Choroid plexus epithelial cell (primary cell): ENCODE data around the gene MAEA.
"Not testable (repeated sequence)": the region's sequence is repeated elsewhere in the genome, so short reads cannot be mapped to it uniquely, and the experiment has no call there.

Experiments used
- DNase-seq: peaks from one replicate; pipeline ENCODE4 v3.0.0-alpha.2; 2010; ENCODE audit warnings: low read depth
- H3K4me3 ChIP-seq: 2 replicates; pipeline ENCODE4 v1.5.1; 2011; ENCODE audit warnings: low read depth, mild to moderate bottlenecking, control low read depth, low read length, moderate library complexity
- TF ChIP-seq, protein P1 (sequence below): conservative IDR thresholded peaks from 2 replicates; pipeline ENCODE4 v1.5.1; 2011; ENCODE audit warnings: low read depth, mild to moderate bottlenecking, control low read depth, inconsistent platforms, low read length, moderate library complexity

Gene MAEA

GRCh38 chr4:1318488-1319213 is 29.0 kb downstream of the MAEA start:
- no peak overlapping the region for H3K4me3 ChIP-seq
- DNase-seq: no peak
- TF ChIP-seq, protein P1, sequence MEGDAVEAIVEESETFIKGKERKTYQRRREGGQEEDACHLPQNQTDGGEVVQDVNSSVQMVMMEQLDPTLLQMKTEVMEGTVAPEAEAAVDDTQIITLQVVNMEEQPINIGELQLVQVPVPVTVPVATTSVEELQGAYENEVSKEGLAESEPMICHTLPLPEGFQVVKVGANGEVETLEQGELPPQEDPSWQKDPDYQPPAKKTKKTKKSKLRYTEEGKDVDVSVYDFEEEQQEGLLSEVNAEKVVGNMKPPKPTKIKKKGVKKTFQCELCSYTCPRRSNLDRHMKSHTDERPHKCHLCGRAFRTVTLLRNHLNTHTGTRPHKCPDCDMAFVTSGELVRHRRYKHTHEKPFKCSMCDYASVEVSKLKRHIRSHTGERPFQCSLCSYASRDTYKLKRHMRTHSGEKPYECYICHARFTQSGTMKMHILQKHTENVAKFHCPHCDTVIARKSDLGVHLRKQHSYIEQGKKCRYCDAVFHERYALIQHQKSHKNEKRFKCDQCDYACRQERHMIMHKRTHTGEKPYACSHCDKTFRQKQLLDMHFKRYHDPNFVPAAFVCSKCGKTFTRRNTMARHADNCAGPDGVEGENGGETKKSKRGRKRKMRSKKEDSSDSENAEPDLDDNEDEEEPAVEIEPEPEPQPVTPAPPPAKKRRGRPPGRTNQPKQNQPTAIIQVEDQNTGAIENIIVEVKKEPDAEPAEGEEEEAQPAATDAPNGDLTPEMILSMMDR: peak; percentile 53

- no peak overlapping the region for H3K4me3 ChIP-seq
- TF ChIP-seq, protein P1: no peak
- DNase-seq: no peak
Measured at GRCh38 chr4:1321486-1321885, 31.8 kb downstream of the MAEA start.

- H3K4me3 ChIP-seq: no peak overlapping the region
- no peak for DNase-seq
- TF ChIP-seq, protein P1: no peak
Measured at GRCh38 chr4:1321946-1322650, 32.4 kb downstream of the MAEA start.

- H3K4me3 ChIP-seq: no peak overlapping the region
- DNase-seq: no peak
Measured at GRCh38 chr4:1323280-1323634, 33.6 kb downstream of the MAEA start.

GRCh38 chr4:1323635-1324442 is 34.1 kb downstream of the MAEA start:
- DNase-seq: peak; percentile 71
- no peak overlapping the region for H3K4me3 ChIP-seq
- TF ChIP-seq, protein P1: no peak

More at GRCh38 chr4:1323280-1323634, 33.6 kb downstream of the MAEA start:
- TF ChIP-seq, protein P1: no peak

GRCh38 chr4:1324443-1325175 is 34.9 kb downstream of the MAEA start:
- peak; percentile 13 for DNase-seq

DNA sequence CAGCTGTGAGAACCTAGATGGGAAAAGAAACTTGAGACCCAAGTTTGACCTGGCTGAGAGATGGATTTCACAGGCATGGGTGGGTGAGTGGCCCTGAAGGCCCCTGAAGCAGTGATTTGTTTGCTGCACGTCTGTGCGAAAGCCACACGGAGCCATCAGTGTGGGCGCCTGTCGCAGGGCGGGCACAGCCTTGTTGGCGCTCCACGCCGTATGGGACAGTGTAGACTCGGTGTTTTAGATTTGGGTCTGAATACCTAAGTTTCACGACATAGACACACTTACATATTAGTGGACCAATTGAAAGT is 35.4 kb downstream of the MAEA start:
- no peak overlapping the region for H3K4me3 ChIP-seq
- TF ChIP-seq, protein P1: no peak
- DNase-seq: no peak

More at GRCh38 chr4:1324443-1325175, 34.9 kb downstream of the MAEA start:
- H3K4me3 ChIP-seq: not testable (repeated sequence)
